ENCODE results near the gene IZUMO4.
A peak's percentile ranks its signal among the peaks of the same experiment; 100 is the strongest.

DNA sequence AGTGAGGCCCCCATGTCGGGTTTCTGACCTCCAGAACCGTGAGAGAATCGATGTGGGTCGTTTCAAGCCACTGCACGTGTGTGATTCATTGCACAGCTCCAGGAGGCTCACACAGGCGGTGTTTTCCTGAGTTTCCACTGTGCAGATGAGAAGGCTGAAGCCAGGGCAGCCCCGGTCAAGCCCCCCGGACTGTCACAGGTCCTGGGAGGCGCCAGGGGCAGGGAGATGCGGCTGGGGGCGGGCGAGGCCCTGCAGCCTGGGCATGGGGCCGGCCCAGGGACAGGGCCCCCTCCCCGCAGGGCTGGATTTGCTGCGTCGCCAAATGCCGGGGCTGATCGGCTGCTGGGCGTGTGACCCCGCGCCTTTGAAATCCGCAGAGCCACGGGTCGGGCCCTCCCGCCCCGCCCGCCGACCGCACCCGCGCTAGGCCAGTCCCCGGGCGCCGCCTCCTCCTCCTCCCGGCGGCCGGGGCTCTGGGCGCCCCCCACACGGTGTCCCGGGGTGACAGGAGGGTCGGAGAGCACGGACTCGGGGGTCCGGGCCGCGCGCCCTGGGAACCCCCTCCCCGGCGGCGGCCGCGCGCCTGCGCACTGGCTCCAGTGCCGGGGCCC, 35.7 kb upstream of the IZUMO4 start:
- TF ChIP-seq CTCF (IDR thresholded peaks at IDR 0.05) (peak in 1 of 6 experiments; percentile 4), POLR2A (IDR thresholded peaks at IDR 0.05) (peak in 3 of 4 donors; percentile 68 to 97 (median 68))

Measured in esophagus squamous epithelium (tissue), 4 donors.